AG09319 (cell line): ENCODE results near the gene SFTPD.
"Not testable (repeated sequence)": the region's sequence is repeated elsewhere in the genome, so short reads cannot be mapped to it uniquely, and the experiment has no call there.

Experiments
- DNase-seq: peaks from one replicate; pipeline ENCODE4 v3.0.0-alpha.2; 2010; ENCODE audit warnings: low read depth; ENCODE audit errors: extremely low read depth
- TF ChIP-seq, protein P1 (sequence below): IDR thresholded peaks from 2 replicates; pipeline ENCODE4 v1.5.1; 2011; ENCODE audit warnings: low read depth, mild to moderate bottlenecking, inconsistent platforms, low read length, moderate library complexity

Gene SFTPD

GRCh38 chr10:79929409-79929904 lies 19.4 kb downstream of the SFTPD start:
- TF ChIP-seq, protein P1, sequence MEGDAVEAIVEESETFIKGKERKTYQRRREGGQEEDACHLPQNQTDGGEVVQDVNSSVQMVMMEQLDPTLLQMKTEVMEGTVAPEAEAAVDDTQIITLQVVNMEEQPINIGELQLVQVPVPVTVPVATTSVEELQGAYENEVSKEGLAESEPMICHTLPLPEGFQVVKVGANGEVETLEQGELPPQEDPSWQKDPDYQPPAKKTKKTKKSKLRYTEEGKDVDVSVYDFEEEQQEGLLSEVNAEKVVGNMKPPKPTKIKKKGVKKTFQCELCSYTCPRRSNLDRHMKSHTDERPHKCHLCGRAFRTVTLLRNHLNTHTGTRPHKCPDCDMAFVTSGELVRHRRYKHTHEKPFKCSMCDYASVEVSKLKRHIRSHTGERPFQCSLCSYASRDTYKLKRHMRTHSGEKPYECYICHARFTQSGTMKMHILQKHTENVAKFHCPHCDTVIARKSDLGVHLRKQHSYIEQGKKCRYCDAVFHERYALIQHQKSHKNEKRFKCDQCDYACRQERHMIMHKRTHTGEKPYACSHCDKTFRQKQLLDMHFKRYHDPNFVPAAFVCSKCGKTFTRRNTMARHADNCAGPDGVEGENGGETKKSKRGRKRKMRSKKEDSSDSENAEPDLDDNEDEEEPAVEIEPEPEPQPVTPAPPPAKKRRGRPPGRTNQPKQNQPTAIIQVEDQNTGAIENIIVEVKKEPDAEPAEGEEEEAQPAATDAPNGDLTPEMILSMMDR: peak; percentile 90
- DNase-seq: peak; percentile 19

- no peak for DNase-seq
- TF ChIP-seq, protein P1: no peak
These were observed 20.8 kb downstream of the SFTPD start for GRCh38 chr10:79928028-79928583.

- TF ChIP-seq, protein P1: no peak
- DNase-seq: no peak
These were observed 21.6 kb downstream of the SFTPD start for GRCh38 chr10:79927111-79927828.

GRCh38 chr10:79926037-79926436 lies 22.9 kb downstream of the SFTPD start:
- no peak for DNase-seq
- TF ChIP-seq, protein P1: no peak

DNA sequence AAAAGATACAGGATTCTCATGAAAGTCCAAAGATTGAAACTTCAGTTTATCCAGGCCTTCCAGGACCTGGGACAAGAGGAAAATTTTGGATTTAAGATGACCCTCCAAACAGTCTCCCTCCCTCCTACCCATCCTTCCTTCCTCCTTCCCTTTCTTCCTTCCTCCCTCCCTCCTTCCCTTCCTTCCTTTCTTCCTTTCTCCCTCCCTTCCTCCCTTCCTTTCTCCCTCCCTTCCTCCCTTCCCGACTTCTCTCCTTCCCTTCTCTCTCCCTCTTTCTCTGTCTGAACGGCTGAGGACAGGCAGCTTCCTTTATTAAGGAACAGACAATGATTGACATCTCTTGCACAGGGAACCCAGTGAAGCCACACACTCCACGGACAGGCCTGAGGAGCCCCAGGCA lies 23.3 kb downstream of the SFTPD start:
- TF ChIP-seq, protein P1: no peak
- no peak for DNase-seq

GRCh38 chr10:79923669-79924068 lies 25.2 kb downstream of the SFTPD start:
- TF ChIP-seq, protein P1: no peak
- no peak for DNase-seq

GRCh38 chr10:79923145-79923544 lies 25.8 kb downstream of the SFTPD start:
- no peak for DNase-seq
- TF ChIP-seq, protein P1: no peak

- not testable (repeated sequence) for DNase-seq
These were observed 26.9 kb downstream of the SFTPD start for GRCh38 chr10:79922011-79922412.

- not testable (repeated sequence) for DNase-seq
These were observed 33.1 kb downstream of the SFTPD start for GRCh38 chr10:79915838-79916237.

DNA sequence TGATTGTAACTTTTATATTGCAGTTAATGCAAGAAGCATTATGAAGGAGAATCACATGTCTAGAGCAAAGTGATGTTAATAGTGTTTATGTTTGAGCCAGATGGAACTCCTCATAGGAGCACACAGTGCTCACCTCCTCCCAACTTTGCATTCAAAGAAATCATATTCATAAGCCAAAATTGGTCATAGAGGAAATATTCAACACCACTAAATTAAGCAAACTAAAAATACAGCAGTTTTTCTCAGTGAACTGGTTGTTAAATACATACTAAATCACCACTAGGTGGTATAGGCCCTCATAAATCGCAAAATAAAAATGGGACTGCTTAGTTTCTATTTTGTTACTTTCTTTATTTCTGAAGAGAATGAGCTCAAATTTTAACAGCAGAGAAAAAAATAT lies 34.4 kb downstream of the SFTPD start:
- not testable (repeated sequence) for DNase-seq
